Measurements from ENCODE around the gene ITSN1.
A peak's percentile ranks its signal among the peaks of the same experiment; 100 is the strongest.

The ITSN1 gene

GRCh38 chr21:33733601-33734000 lies 91.3 kb downstream of the ITSN1 start:
- Histone ChIP-seq H3K9me3 (ENCODE audit: insufficient read depth, low read depth, low read length) (no peaks in the 10 kb centered on the region), H3K4me1 (ENCODE audit: control insufficient read depth in 1 of 2, insufficient read depth in 2 of 2, low read length in 2 of 2) (peaks cover 0 to 2% of the 10 kb centered on the region in 2 experiments), H4K91ac (ENCODE audit: low read depth, low read length) (no peak overlapping the region), H3K9ac (ENCODE audit: low read length) (no peak overlapping the region), H4K8ac (ENCODE audit: low read depth, low read length) (no peak overlapping the region), H3K79me2 (ENCODE audit: control insufficient read depth, insufficient read depth, low read length, poor library complexity) (no peaks in the 10 kb centered on the region), H4K12ac (ENCODE audit: low read depth, low read length) (no peak overlapping the region), H2AK5ac (ENCODE audit: low read length) (no peak overlapping the region), H3K4me2 (ENCODE audit: low read length) (no peak overlapping the region), H3K23ac (ENCODE audit: low read length) (no peak overlapping the region), H3K27me3 (ENCODE audit: insufficient read depth, low read length) (no peaks in the 10 kb centered on the region), H3K36me3 (ENCODE audit: control insufficient read depth in 1 of 2, insufficient read depth in 2 of 2, low read length in 2 of 2) (peaks cover 4 to 6% of the 10 kb centered on the region in 2 experiments), H3K18ac (ENCODE audit: low read length) (no peak overlapping the region), H2BK12ac (ENCODE audit: low read length) (no peak overlapping the region), H2BK5ac (ENCODE audit: low read depth, low read length, poor library complexity) (no peak overlapping the region), H2BK120ac (ENCODE audit: insufficient read depth, low read length, poor library complexity) (no peak overlapping the region), H3K79me1 (ENCODE audit: low read length) (peaks cover 2% of the 10 kb centered on the region), H3K4me3 (ENCODE audit: low read depth, low read length) (no peak overlapping the region), H2AFZ (ENCODE audit: insufficient read depth, low read length, poor library complexity) (no peak overlapping the region), H3K14ac (ENCODE audit: low read length) (no peak overlapping the region), H3K4ac (ENCODE audit: low read depth, low read length) (no peak overlapping the region), H3K27ac (ENCODE audit: low read depth, low read length) (no peak overlapping the region)
- DNase-seq: no peak
- no CpG with 5 or more reads among the region's 2 CpGs for WGBS (ENCODE audit: extremely low coverage, insufficient coverage, insufficient read length)

- H2BK12ac ChIP-seq (ENCODE audit: low read length): no peak overlapping the region
- H3K4me1 ChIP-seq (ENCODE audit: control insufficient read depth in 1 of 2, insufficient read depth in 2 of 2, low read length in 2 of 2): peaks cover 0 to 4% of the 10 kb centered on the region in 2 experiments
- H2AFZ ChIP-seq (ENCODE audit: insufficient read depth, low read length, poor library complexity): no peak overlapping the region
- H3K36me3 ChIP-seq (ENCODE audit: control insufficient read depth in 1 of 2, insufficient read depth in 2 of 2, low read length in 2 of 2): peaks cover 3 to 4% of the 10 kb centered on the region in 2 experiments
- H4K8ac ChIP-seq (ENCODE audit: low read depth, low read length): no peak overlapping the region
- no peak overlapping the region for H3K9ac ChIP-seq (ENCODE audit: low read length)
- no peak overlapping the region for H3K4ac ChIP-seq (ENCODE audit: low read depth, low read length)
- peaks cover 2% of the 10 kb centered on the region for H3K79me1 ChIP-seq (ENCODE audit: low read length)
- no peaks in the 10 kb centered on the region for H3K9me3 ChIP-seq (ENCODE audit: insufficient read depth, low read depth, low read length)
- no peak overlapping the region for H4K12ac ChIP-seq (ENCODE audit: low read depth, low read length)
- no CpG with 5 or more reads among the region's 3 CpGs for WGBS (ENCODE audit: extremely low coverage, insufficient coverage, insufficient read length)
- H3K14ac ChIP-seq (ENCODE audit: low read length): no peak overlapping the region
- no peak overlapping the region for H2BK5ac ChIP-seq (ENCODE audit: low read depth, low read length, poor library complexity)
- H3K18ac ChIP-seq (ENCODE audit: low read length): no peak overlapping the region
- no peak overlapping the region for H2BK120ac ChIP-seq (ENCODE audit: insufficient read depth, low read length, poor library complexity)
- no peak overlapping the region for H3K23ac ChIP-seq (ENCODE audit: low read length)
- peak in 1 of 2 donors; percentile 51 for DNase-seq
- H4K91ac ChIP-seq (ENCODE audit: low read depth, low read length): no peak overlapping the region
- H2AK5ac ChIP-seq (ENCODE audit: low read length): no peak overlapping the region
- no peak overlapping the region for H3K4me3 ChIP-seq (ENCODE audit: low read depth, low read length)
- no peak overlapping the region for H3K27ac ChIP-seq (ENCODE audit: low read depth, low read length)
- no peaks in the 10 kb centered on the region for H3K27me3 ChIP-seq (ENCODE audit: insufficient read depth, low read length)
- no peak overlapping the region for H3K4me2 ChIP-seq (ENCODE audit: low read length)
- H3K79me2 ChIP-seq (ENCODE audit: control insufficient read depth, insufficient read depth, low read length, poor library complexity): no peaks in the 10 kb centered on the region
These were observed 92.0 kb downstream of the ITSN1 start for GRCh38 chr21:33734291-33734690.

- H3K4me3 ChIP-seq (ENCODE audit: low read depth, low read length): no peak overlapping the region
These were observed 92.5 kb downstream of the ITSN1 start for GRCh38 chr21:33734818-33735217.

GRCh38 chr21:33736569-33736968 lies 94.3 kb downstream of the ITSN1 start:
- WGBS (ENCODE audit: extremely low coverage, insufficient coverage, insufficient read length): no CpG with 5 or more reads among the region's 3 CpGs
- H3K4ac ChIP-seq (ENCODE audit: low read depth, low read length): no peak overlapping the region

More at GRCh38 chr21:33734818-33735217, 92.5 kb downstream of the ITSN1 start:
- Histone ChIP-seq H3K9me3 (ENCODE audit: insufficient read depth, low read depth, low read length) (no peaks in the 10 kb centered on the region), H3K27ac (ENCODE audit: low read depth, low read length) (no peak overlapping the region), H3K79me1 (ENCODE audit: low read length) (peaks cover 2% of the 10 kb centered on the region), H3K18ac (ENCODE audit: low read length) (no peak overlapping the region), H3K79me2 (ENCODE audit: control insufficient read depth, insufficient read depth, low read length, poor library complexity) (no peaks in the 10 kb centered on the region), H2AFZ (ENCODE audit: insufficient read depth, low read length, poor library complexity) (no peak overlapping the region), H4K12ac (ENCODE audit: low read depth, low read length) (no peak overlapping the region), H2AK5ac (ENCODE audit: low read length) (no peak overlapping the region), H3K4ac (ENCODE audit: low read depth, low read length) (no peak overlapping the region), H3K23ac (ENCODE audit: low read length) (no peak overlapping the region), H2BK120ac (ENCODE audit: insufficient read depth, low read length, poor library complexity) (no peak overlapping the region), H3K36me3 (ENCODE audit: control insufficient read depth in 1 of 2, insufficient read depth in 2 of 2, low read length in 2 of 2) (peaks cover 3 to 4% of the 10 kb centered on the region in 2 experiments), H3K4me2 (ENCODE audit: low read length) (no peak overlapping the region), H4K8ac (ENCODE audit: low read depth, low read length) (no peak overlapping the region), H4K91ac (ENCODE audit: low read depth, low read length) (no peak overlapping the region), H2BK5ac (ENCODE audit: low read depth, low read length, poor library complexity) (no peak overlapping the region), H3K9ac (ENCODE audit: low read length) (no peak overlapping the region), H3K27me3 (ENCODE audit: insufficient read depth, low read length) (no peaks in the 10 kb centered on the region), H3K4me1 (ENCODE audit: control insufficient read depth in 1 of 2, insufficient read depth in 2 of 2, low read length in 2 of 2) (peaks cover 2 to 7% of the 10 kb centered on the region in 2 experiments), H2BK12ac (ENCODE audit: low read length) (no peak overlapping the region), H3K14ac (ENCODE audit: low read length) (no peak overlapping the region)
- DNase-seq: no peak
- no CpG with 5 or more reads among the region's 2 CpGs for whole genome bisulfite sequencing (ENCODE audit: extremely low coverage, insufficient coverage, insufficient read length)

More at GRCh38 chr21:33736569-33736968, 94.3 kb downstream of the ITSN1 start:
- Histone ChIP-seq H2BK5ac (ENCODE audit: low read depth, low read length, poor library complexity) (no peak overlapping the region), H3K79me1 (ENCODE audit: low read length) (no peaks in the 10 kb centered on the region), H3K27me3 (ENCODE audit: insufficient read depth, low read length) (no peaks in the 10 kb centered on the region), H4K8ac (ENCODE audit: low read depth, low read length) (no peak overlapping the region), H2BK120ac (ENCODE audit: insufficient read depth, low read length, poor library complexity) (no peak overlapping the region), H3K36me3 (ENCODE audit: control insufficient read depth in 1 of 2, insufficient read depth in 2 of 2, low read length in 2 of 2) (peaks cover 3 to 4% of the 10 kb centered on the region in 2 experiments), H4K12ac (ENCODE audit: low read depth, low read length) (no peak overlapping the region), H4K91ac (ENCODE audit: low read depth, low read length) (no peak overlapping the region), H2AFZ (ENCODE audit: insufficient read depth, low read length, poor library complexity) (no peak overlapping the region), H3K79me2 (ENCODE audit: control insufficient read depth, insufficient read depth, low read length, poor library complexity) (no peaks in the 10 kb centered on the region), H2AK5ac (ENCODE audit: low read length) (no peak overlapping the region), H3K9me3 (ENCODE audit: insufficient read depth, low read depth, low read length) (no peaks in the 10 kb centered on the region), H3K27ac (ENCODE audit: low read depth, low read length) (no peak overlapping the region), H3K4me1 (ENCODE audit: control insufficient read depth in 1 of 2, insufficient read depth in 2 of 2, low read length in 2 of 2) (peaks cover 2 to 5% of the 10 kb centered on the region in 2 experiments), H3K4me2 (ENCODE audit: low read length) (no peak overlapping the region), H3K4me3 (ENCODE audit: low read depth, low read length) (no peak overlapping the region), H3K14ac (ENCODE audit: low read length) (no peak overlapping the region), H3K9ac (ENCODE audit: low read length) (no peak overlapping the region), H3K23ac (ENCODE audit: low read length) (no peak overlapping the region), H2BK12ac (ENCODE audit: low read length) (no peak overlapping the region), H3K18ac (ENCODE audit: low read length) (no peak overlapping the region)
- no peak for DNase-seq
